ENCODE data around the gene ESF1. TPM values are rescaled to one million over a fixed set of nuclear protein-coding genes. Genes with fewer than 3 reads are reported as not detected.

The ESF1 gene
- total and polyA plus RNA-seq, 9 donors = 9.3 to 17.5 (median 14.4) TPM

DNA sequence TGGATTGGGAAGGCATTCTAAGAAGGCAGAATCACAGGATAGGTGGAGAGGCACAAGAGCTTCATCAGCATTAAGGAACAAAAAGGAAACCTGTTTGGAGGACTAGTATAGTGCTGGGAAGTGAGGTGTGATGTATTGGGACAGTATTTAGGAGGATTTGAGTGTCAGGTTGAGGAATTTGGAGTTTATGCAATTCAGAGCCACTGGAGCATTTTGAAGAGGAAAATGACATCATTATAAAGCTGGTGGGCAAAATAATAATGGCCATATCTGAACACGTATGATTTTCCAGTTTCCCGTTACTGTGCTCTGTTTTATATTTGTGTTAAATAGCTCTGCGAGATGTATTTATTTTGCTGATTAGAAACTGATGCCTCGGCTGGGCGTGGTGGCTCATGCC is 14.3 kb upstream of the ESF1 start:
- Histone ChIP-seq H3K9me3 (no peaks in the 10 kb centered on the region), H3K4me1 (ENCODE audit: insufficient read depth) (peaks cover 6% of the 10 kb centered on the region), H3K27me3 (no peaks in the 10 kb centered on the region), H3K36me3 (no peaks in the 10 kb centered on the region), H3K4me3 (no peak overlapping the region), H3K27ac (no peak overlapping the region)
- intact Hi-C loops (cut with DNase I) = no loop called here
- 79 to 95% (median 85%) methylated on average over 5 of the region's 5 CpGs for WGBS, 3 donors
- no peak for TF ChIP-seq EP300 (IDR thresholded peaks at IDR 0.05)
- TF ChIP-seq POLR2A (IDR thresholded peaks at IDR 0.05) = no peak
- TF ChIP-seq CTCF (IDR thresholded peaks at IDR 0.05) = no peak
- no peak for DNase-seq

DNA sequence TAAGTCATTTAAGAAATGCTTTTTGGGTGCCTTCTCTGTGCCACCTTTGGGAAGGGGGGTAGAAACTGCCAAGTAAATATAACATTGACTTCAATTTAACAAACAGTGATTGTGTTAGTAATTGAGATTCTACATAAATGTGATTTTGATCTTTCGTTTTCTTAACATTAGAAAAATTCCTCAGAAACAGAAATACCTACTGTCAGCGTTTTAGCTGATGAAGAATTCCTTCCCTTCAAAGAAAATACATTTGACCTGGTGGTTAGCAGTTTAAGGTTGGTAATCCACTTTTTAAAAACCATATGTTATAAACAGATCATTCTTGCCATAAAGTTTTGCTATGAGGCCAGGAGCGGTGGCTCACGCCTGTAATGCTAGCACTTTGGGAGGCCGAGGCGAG is 9.9 kb upstream of the ESF1 start:
- Histone ChIP-seq H3K4me1 (ENCODE audit: insufficient read depth) (no peaks in the 10 kb centered on the region), H3K4me3 (no peak overlapping the region), H3K36me3 (no peaks in the 10 kb centered on the region), H3K27ac (no peak overlapping the region), H3K9me3 (no peaks in the 10 kb centered on the region), H3K27me3 (no peaks in the 10 kb centered on the region)
- TF ChIP-seq POLR2A (IDR thresholded peaks at IDR 0.05) (no peak), CTCF (IDR thresholded peaks at IDR 0.05) (no peak), EP300 (IDR thresholded peaks at IDR 0.05) (no peak)
- DNase-seq = no peak
- WGBS, 3 donors = 97 to 99% (median 98%) methylated on average over 6 of the region's 6 CpGs
- intact Hi-C loops (cut with DNase I) = no loop called here

- DNase-seq = no peak
- no peak overlapping the region for H3K4me3 ChIP-seq
- H3K27me3 ChIP-seq = no peaks in the 10 kb centered on the region
- no peaks in the 10 kb centered on the region for H3K36me3 ChIP-seq
- WGBS, 3 donors = 86 to 97% (median 93%) methylated on average over 1 of the region's 1 CpG
- TF ChIP-seq CTCF (IDR thresholded peaks at IDR 0.05) = no peak
- TF ChIP-seq POLR2A (IDR thresholded peaks at IDR 0.05) = no peak
- TF ChIP-seq EP300 (IDR thresholded peaks at IDR 0.05) = no peak
- no peaks in the 10 kb centered on the region for H3K4me1 ChIP-seq (ENCODE audit: insufficient read depth)
- H3K27ac ChIP-seq = no peak overlapping the region
- intact Hi-C loops (cut with DNase I) = no loop called here
- H3K9me3 ChIP-seq = no peaks in the 10 kb centered on the region
Observed at GRCh38 chr20:13793001-13793400, 8.3 kb upstream of the ESF1 start.

DNA sequence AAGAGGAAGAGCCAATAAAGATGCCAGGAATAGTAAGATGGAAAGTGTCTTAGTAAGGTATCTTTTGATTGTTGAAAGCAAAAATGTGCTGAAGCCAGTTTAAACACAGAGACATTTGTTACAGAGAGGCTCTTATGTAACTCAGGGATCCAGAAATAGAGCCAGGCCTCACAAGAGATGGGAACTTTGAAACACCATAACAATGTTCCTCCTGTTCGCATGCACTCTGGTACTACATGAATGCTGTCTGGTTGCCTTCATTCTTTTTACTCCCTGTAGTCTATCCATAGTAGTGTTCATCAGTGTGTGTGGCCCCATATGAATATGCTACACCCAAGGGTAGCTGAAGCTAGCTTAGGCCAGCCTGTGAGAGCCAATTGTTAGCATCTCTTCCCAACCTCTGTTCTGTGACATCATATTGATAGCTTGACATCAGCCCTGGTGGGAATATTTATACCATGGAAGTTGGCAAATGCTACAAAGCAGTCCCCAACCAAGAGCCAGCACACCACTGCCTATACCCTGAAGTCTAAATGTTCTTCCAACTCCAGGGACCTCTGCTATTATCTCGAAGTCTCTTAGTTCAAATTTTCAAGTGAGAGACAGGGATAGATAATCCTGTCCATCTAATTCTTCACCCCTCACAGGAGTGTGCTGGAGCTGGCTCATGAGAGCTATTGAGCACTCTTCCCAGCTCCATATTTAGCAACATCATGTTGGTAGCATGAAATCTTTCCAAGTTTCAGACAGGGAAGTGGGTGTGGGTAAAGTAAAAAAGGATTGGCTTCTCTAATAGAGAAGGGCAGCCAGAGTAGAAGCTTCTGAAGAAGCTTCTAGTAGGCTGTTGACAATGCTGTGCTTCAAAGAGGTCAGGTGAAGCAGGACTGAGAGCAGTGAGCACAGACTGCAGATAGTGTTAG is 7.1 kb upstream of the ESF1 start:
- no peaks in the 10 kb centered on the region for H3K27me3 ChIP-seq
- WGBS, 3 donors = 94 to 100% (median 95%) methylated on average over 2 of the region's 2 CpGs
- no peak overlapping the region for H3K27ac ChIP-seq
- intact Hi-C loops (cut with DNase I) = no loop called here
- H3K9me3 ChIP-seq = no peaks in the 10 kb centered on the region
- H3K4me1 ChIP-seq (ENCODE audit: insufficient read depth) = no peaks in the 10 kb centered on the region
- H3K36me3 ChIP-seq = no peaks in the 10 kb centered on the region
- TF ChIP-seq EP300 (IDR thresholded peaks at IDR 0.05) = no peak
- no peak for TF ChIP-seq CTCF (IDR thresholded peaks at IDR 0.05)
- no peak for TF ChIP-seq POLR2A (IDR thresholded peaks at IDR 0.05)
- H3K4me3 ChIP-seq = no peak overlapping the region
- no peak for DNase-seq
